H9 (cell line): ENCODE measurements around the gene DUSP16. TPM values are rescaled to one million over a fixed set of nuclear protein-coding genes. Genes with fewer than 3 reads are reported as not detected.

Experiments used
- DNase-seq: peaks from one replicate; pipeline ENCODE4 v3.0.0-alpha.2; 2017
- H2AFZ ChIP-seq: one replicate; pipeline ENCODE4 v1.6.1; 2013; ENCODE audit warnings: mild to moderate bottlenecking, low read length, control low read depth, moderate library complexity
- H2AK5ac ChIP-seq: 2 replicates; pipeline ENCODE4 v1.6.1; 2013; ENCODE audit warnings: low read length, control low read depth, mixed read lengths; ENCODE audit not compliant: insufficient read length
- H2BK120ac ChIP-seq: one replicate; pipeline ENCODE4 v1.6.1; 2013; ENCODE audit warnings: low read depth, mild to moderate bottlenecking, low read length, control low read depth, inconsistent platforms; ENCODE audit not compliant: poor library complexity, severe bottlenecking
- H2BK12ac ChIP-seq: 2 replicates; pipeline ENCODE4 v1.6.1; 2013; ENCODE audit warnings: low read length, control low read depth, mixed read lengths, low read depth; ENCODE audit not compliant: insufficient read length
- H2BK15ac ChIP-seq: 2 replicates; pipeline ENCODE4 v1.6.1; 2013; ENCODE audit warnings: low read depth, low read length, control low read depth
- H2BK20ac ChIP-seq: one replicate; pipeline ENCODE4 v1.6.1; 2013; ENCODE audit warnings: low read depth, mild to moderate bottlenecking, low read length, control low read depth, inconsistent platforms; ENCODE audit not compliant: poor library complexity, severe bottlenecking
- H2BK5ac ChIP-seq: 2 replicates; pipeline ENCODE4 v1.6.1; 2013; ENCODE audit warnings: low read length, control low read depth, mixed read lengths; ENCODE audit not compliant: insufficient read length
- H3K14ac ChIP-seq: 2 replicates; pipeline ENCODE4 v1.6.1; 2013; ENCODE audit warnings: low read length, control low read depth; ENCODE audit not compliant: insufficient read depth
- H3K18ac ChIP-seq: 2 replicates; pipeline ENCODE4 v1.6.1; 2013; ENCODE audit warnings: low read depth, mild to moderate bottlenecking, mixed read lengths, low read length, control low read depth; ENCODE audit not compliant: insufficient read length
- H3K23ac ChIP-seq: 2 replicates; pipeline ENCODE4 v1.6.1; 2013; ENCODE audit warnings: low read length, control low read depth, mixed read lengths, low read depth; ENCODE audit not compliant: insufficient read length
- H3K23me2 ChIP-seq: 2 replicates; pipeline ENCODE4 v1.6.1; 2013; ENCODE audit warnings: low read depth, mild to moderate bottlenecking, mixed read lengths, low read length, control low read depth; ENCODE audit not compliant: insufficient read length, poor library complexity, severe bottlenecking
- H3K27ac ChIP-seq: 2 replicates; pipeline ENCODE4 v1.5.1; 2013; ENCODE audit warnings: low read length, control low read depth, mixed read lengths, low read depth; ENCODE audit not compliant: insufficient read length
- H3K27me3 ChIP-seq: 2 replicates; pipeline ENCODE4 v1.6.1; 2013; ENCODE audit warnings: low read length, control low read depth, inconsistent platforms; ENCODE audit not compliant: insufficient read depth
- H3K4ac ChIP-seq: 2 replicates; pipeline ENCODE4 v1.6.1; 2013; ENCODE audit warnings: low read depth, mild to moderate bottlenecking, control low read depth, inconsistent platforms, low read length, moderate library complexity
- H3K4me1 ChIP-seq: 2 replicates; pipeline ENCODE4 v1.6.1; 2013; ENCODE audit warnings: low read length, control low read depth, inconsistent platforms; ENCODE audit not compliant: insufficient read depth
- H3K4me2 ChIP-seq: 2 replicates; pipeline ENCODE4 v1.6.1; 2013; ENCODE audit warnings: low read length, control low read depth, mixed read lengths; ENCODE audit not compliant: insufficient read length, insufficient read depth
- H3K56ac ChIP-seq: 2 replicates; pipeline ENCODE4 v1.6.1; 2013; ENCODE audit warnings: low read depth, mild to moderate bottlenecking, mixed read lengths, low read length, control low read depth; ENCODE audit not compliant: insufficient read length
- H3K79me1 ChIP-seq: 2 replicates; pipeline ENCODE4 v1.6.1; 2013; ENCODE audit warnings: low read depth, mild to moderate bottlenecking, moderate library complexity, low read length, control low read depth, inconsistent platforms; ENCODE audit not compliant: insufficient read depth, poor library complexity, severe bottlenecking
- H3K79me2 ChIP-seq: 2 replicates; pipeline ENCODE4 v1.6.1; 2013; ENCODE audit warnings: low read length, control low read depth, inconsistent platforms; ENCODE audit not compliant: insufficient read depth
- H3K9ac ChIP-seq: 2 replicates; pipeline ENCODE4 v1.6.1; 2013; ENCODE audit warnings: low read length, control low read depth, mixed read lengths; ENCODE audit not compliant: insufficient read length; ENCODE audit errors: extremely low read depth
- H3K9me3 ChIP-seq: one replicate; pipeline ENCODE4 v1.6.1; 2013; ENCODE audit warnings: low read depth, low read length, inconsistent platforms; ENCODE audit not compliant: control insufficient read depth
- H3T11ph ChIP-seq: one replicate; pipeline ENCODE4 v1.6.1; 2013; ENCODE audit warnings: mild to moderate bottlenecking, low read length, control low read depth, inconsistent platforms
- H4K20me1 ChIP-seq: one replicate; pipeline ENCODE4 v1.6.1; 2013; ENCODE audit not compliant: control insufficient read depth, insufficient read length, insufficient read depth
- H4K5ac ChIP-seq: 2 replicates; pipeline ENCODE4 v1.6.1; 2013; ENCODE audit warnings: low read depth, mild to moderate bottlenecking, mixed read lengths, low read length, control low read depth; ENCODE audit not compliant: insufficient read length
- H4K8ac ChIP-seq: replicated peaks from 2 replicates; pipeline ENCODE4 v1.6.1; 2013; ENCODE audit warnings: low read length, control low read depth, mixed read lengths, low read depth; ENCODE audit not compliant: insufficient read length
- H4K91ac ChIP-seq: 2 replicates; pipeline ENCODE4 v1.6.1; 2013; ENCODE audit warnings: low read depth, mild to moderate bottlenecking, moderate library complexity, mixed read lengths, low read length, control low read depth; ENCODE audit not compliant: insufficient read length
- H3K27ac Mint-ChIP-seq, 3 experiments: 2 replicates in 2 of 3; 3 replicates in 1 of 3; pipeline ENCODE4 v1.8.0; 2020 to 2021; ENCODE audit warnings: mixed read lengths in 3 of 3, mild to moderate bottlenecking in 1 of 3, moderate library complexity in 1 of 3
- H3K27me3 Mint-ChIP-seq: 2 replicates; pipeline ENCODE4 v1.8.0; 2021; ENCODE audit warnings: low read depth, mild to moderate bottlenecking, moderate library complexity, mixed read lengths
- H3K36me3 Mint-ChIP-seq, 3 experiments: 2 replicates in 2 of 3; 3 replicates in 1 of 3; pipeline ENCODE4 v1.8.0; 2020 to 2021; ENCODE audit warnings: low read depth in 3 of 3, mixed read lengths in 3 of 3; ENCODE audit not compliant: insufficient read depth in 1 of 3
- H3K4me1 Mint-ChIP-seq, 2 experiments: 2 replicates each; pipeline ENCODE4 v1.8.0; 2020; ENCODE audit warnings: mixed read lengths in 2 of 2
- H3K4me3 Mint-ChIP-seq, 2 experiments: 2 replicates in 1 of 2; 3 replicates in 1 of 2; pipeline ENCODE4 v1.8.0; 2020 to 2021; ENCODE audit warnings: mild to moderate bottlenecking in 2 of 2, mixed read lengths in 2 of 2, moderate library complexity in 1 of 2
- H3K9me3 Mint-ChIP-seq, 2 experiments: 2 replicates in 1 of 2; 3 replicates in 1 of 2; pipeline ENCODE4 v1.8.0; 2020; ENCODE audit warnings: mild to moderate bottlenecking in 2 of 2, mixed read lengths in 2 of 2, moderate library complexity in 1 of 2
- WGBS: extraction: QIAGEN DNeasy Blood & Tissue Kit; methylation state at CpG from one replicate; pipeline ENCODE4 v1.1.7; 2013; ENCODE audit warnings: missing lambda C conversion rate, low lambda C conversion rate, mixed read lengths; ENCODE audit not compliant: insufficient read length; ENCODE audit errors: extremely low coverage; 5-methylcytosine and 5-hydroxymethylcytosine counted together
- total RNA-seq: library from RNA; stranded (reverse); gene quantifications from 2 replicates; pipeline ENCODE4 v1.2.1, GENCODE V29; 2021
- TF ChIP-seq, protein P1 (sequence below): fragments of 200-600 bp; sonication (generic); conservative IDR thresholded peaks from 3 replicates; pipeline ENCODE4 v1.8.0; 2021; ENCODE audit warnings: antibody characterized with exemption, mild to moderate bottlenecking

DUSP16 gene
- total RNA-seq, 1 experiment from 2014 or later: 64.0 TPM

DNA sequence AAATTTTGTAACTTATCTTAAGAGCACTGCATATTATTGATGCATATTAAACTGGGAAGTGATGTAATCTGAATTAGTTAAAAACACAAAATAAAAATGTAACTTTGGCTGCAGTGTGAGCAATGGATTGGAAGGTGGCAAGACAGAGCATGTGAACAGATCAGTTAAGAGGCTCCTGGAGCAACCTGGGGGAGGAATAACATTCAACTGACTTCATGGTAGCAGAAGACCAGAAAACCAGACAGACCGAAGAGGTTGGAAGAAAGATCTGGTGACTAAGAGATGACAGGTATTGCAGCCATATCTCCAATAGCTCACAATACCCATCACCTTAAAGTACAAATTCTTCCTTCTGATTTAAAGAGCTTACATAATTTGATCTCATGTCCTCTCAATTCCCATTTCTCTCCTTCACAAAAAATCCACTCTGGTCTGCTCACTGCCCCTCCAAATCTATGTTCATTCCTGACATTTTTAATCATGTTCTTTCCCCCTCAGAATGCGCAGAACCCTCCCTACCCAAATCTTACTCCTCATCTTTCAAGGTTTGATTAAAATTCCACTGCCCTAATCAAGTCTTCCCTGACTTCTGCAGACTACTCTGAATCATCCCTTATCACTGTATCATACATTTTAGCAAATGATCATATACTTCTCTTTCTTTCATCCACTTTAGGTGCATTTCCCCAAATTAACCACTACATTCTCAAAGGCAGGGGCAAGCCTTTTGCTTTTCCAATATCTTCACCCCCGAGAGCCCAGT is 51.5 kb downstream of the DUSP16 start:
- Histone ChIP-seq H3K27ac (no peak overlapping the region), H3K9ac (no peak overlapping the region), H3K79me2 (peaks cover 4% of the 10 kb centered on the region; the same call in 1 of the 2 replicates), H3T11ph (no peak overlapping the region), H3K79me1 (peaks cover 2% of the 10 kb centered on the region), H2BK20ac (no peak overlapping the region), H3K23me2 (no peaks in the 10 kb centered on the region), H3K4me1 (peaks cover 8% of the 10 kb centered on the region), H4K8ac (no peak overlapping the region), H3K27me3 (no peaks in the 10 kb centered on the region), H2AFZ (no peak overlapping the region), H2BK12ac (no peak overlapping the region), H3K18ac (no peak overlapping the region), H3K4me2 (no peak overlapping the region), H2AK5ac (no peak overlapping the region), H3K4ac (no peak overlapping the region), H2BK15ac (no peak overlapping the region), H3K9me3 (no peaks in the 10 kb centered on the region), H2BK5ac (no peak overlapping the region), H2BK120ac (no peak overlapping the region), H3K56ac (no peak overlapping the region), H4K5ac (no peak overlapping the region), H4K20me1 (no peaks in the 10 kb centered on the region), H4K91ac (no peak overlapping the region), H3K14ac (no peak overlapping the region), H3K23ac (no peak overlapping the region)
- H3K9me3 Mint-ChIP-seq: no peaks in the 10 kb centered on the region
- H3K4me3 Mint-ChIP-seq: no peak overlapping the region
- no CpG with 5 or more reads among the region's 3 CpGs for WGBS
- H3K27me3 Mint-ChIP-seq: no peaks in the 10 kb centered on the region
- TF ChIP-seq, protein P1, sequence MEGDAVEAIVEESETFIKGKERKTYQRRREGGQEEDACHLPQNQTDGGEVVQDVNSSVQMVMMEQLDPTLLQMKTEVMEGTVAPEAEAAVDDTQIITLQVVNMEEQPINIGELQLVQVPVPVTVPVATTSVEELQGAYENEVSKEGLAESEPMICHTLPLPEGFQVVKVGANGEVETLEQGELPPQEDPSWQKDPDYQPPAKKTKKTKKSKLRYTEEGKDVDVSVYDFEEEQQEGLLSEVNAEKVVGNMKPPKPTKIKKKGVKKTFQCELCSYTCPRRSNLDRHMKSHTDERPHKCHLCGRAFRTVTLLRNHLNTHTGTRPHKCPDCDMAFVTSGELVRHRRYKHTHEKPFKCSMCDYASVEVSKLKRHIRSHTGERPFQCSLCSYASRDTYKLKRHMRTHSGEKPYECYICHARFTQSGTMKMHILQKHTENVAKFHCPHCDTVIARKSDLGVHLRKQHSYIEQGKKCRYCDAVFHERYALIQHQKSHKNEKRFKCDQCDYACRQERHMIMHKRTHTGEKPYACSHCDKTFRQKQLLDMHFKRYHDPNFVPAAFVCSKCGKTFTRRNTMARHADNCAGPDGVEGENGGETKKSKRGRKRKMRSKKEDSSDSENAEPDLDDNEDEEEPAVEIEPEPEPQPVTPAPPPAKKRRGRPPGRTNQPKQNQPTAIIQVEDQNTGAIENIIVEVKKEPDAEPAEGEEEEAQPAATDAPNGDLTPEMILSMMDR: no peak
- no peak for DNase-seq
- H3K27ac Mint-ChIP-seq: no peak overlapping the region
- H3K4me1 Mint-ChIP-seq: peaks cover 48 to 51% of the 10 kb centered on the region in 2 experiments
- H3K36me3 Mint-ChIP-seq: peaks cover 0 to 9% (median 8%) of the 10 kb centered on the region in 3 experiments; a peak in 5 of 7 replicates
